ENCODE data around the gene SP6. TPM values are rescaled to one million over a fixed set of nuclear protein-coding genes. Genes with fewer than 3 reads are reported as not detected.

Gene SP6
- total RNA-seq, 1 experiment from 2014 or later: 10.8 TPM

DNA sequence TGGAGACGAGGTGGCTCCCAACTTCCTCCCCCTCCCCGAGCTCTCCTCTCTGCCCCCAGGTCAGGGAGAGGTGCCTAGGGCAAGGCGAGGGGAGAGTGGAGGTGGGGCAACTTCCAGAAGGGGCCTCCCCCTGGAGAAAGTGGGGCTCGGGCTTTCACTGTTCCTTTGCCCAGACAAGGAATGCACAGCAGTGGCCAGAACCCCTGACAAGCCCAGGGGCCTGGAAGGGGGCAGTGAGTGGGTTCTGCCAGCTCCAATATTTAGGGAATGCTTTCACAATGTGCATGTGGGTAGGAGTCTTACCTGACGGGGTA, 33.4 kb upstream of the SP6 start:
- no peaks in the 10 kb centered on the region for H3K9me3 ChIP-seq (ENCODE audit: control insufficient read depth in 1 of 2, insufficient read depth in 1 of 2, low read depth in 1 of 2, low read length in 2 of 2)
- TF ChIP-seq, protein P1, sequence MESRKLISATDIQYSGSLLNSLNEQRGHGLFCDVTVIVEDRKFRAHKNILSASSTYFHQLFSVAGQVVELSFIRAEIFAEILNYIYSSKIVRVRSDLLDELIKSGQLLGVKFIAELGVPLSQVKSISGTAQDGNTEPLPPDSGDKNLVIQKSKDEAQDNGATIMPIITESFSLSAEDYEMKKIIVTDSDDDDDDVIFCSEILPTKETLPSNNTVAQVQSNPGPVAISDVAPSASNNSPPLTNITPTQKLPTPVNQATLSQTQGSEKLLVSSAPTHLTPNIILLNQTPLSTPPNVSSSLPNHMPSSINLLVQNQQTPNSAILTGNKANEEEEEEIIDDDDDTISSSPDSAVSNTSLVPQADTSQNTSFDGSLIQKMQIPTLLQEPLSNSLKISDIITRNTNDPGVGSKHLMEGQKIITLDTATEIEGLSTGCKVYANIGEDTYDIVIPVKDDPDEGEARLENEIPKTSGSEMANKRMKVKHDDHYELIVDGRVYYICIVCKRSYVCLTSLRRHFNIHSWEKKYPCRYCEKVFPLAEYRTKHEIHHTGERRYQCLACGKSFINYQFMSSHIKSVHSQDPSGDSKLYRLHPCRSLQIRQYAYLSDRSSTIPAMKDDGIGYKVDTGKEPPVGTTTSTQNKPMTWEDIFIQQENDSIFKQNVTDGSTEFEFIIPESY (IDR thresholded peaks at IDR 0.05; ENCODE audit: extremely low read depth, insufficient replicate concordance, low read length): no peak
- no peak for TF ChIP-seq EGR1 (IDR thresholded peaks at IDR 0.05; ENCODE audit: low read depth)
- no peak for TF ChIP-seq FOSL1 (IDR thresholded peaks at IDR 0.05; ENCODE audit: low read depth)
- TF ChIP-seq CBX3 (IDR thresholded peaks at IDR 0.05; ENCODE audit: low read depth): no peak
- TF ChIP-seq POLR2AphosphoS5 (IDR thresholded peaks at IDR 0.05; ENCODE audit: low read depth, low read length): no peak
- no peak for TF ChIP-seq RAD21 (IDR thresholded peaks at IDR 0.05; ENCODE audit: low read depth)
- no peak for TF ChIP-seq EZH2 (IDR thresholded peaks at IDR 0.05)
- no peak for TF ChIP-seq SIN3A (IDR thresholded peaks at IDR 0.05; ENCODE audit: low read depth)
- no peak for TF ChIP-seq SRF (IDR thresholded peaks at IDR 0.05; ENCODE audit: low read depth)
- no peak for TF ChIP-seq JUND (IDR thresholded peaks at IDR 0.05)
- TF ChIP-seq SP1 (IDR thresholded peaks at IDR 0.05; ENCODE audit: low read depth): no peak
- no peak for TF ChIP-seq ZNF274 (IDR thresholded peaks at IDR 0.05; ENCODE audit: low read depth, low read length)
- no peak for TF ChIP-seq ZFX (IDR thresholded peaks at IDR 0.05)
- intact Hi-C loops (cut with micrococcal nuclease): no loop called here
- ATAC-seq: no peak
- no peaks in the 10 kb centered on the region for H4K20me1 ChIP-seq (ENCODE audit: insufficient read depth)
- POLR2A ChIA-PET: interaction anchor here (1.3 to 3.6 kb wide), 3 partner anchors 11 to 43 kb away, joined by 3 to 19 read pairs (median 4); partner anchors contain the start of genes SCRN2, SP2 and SP6
- H3K4me2 ChIP-seq (ENCODE audit: low read length): no peak overlapping the region
- no peaks in the 10 kb centered on the region for H3K36me3 ChIP-seq (ENCODE audit: control insufficient read depth in 1 of 2, insufficient read depth in 2 of 2, low read length in 2 of 2)
- RAD21 ChIA-PET (ENCODE audit: low non-redundant PET in 1 of 2, low total read pairs in 2 of 2, uncharacterized antibody in 2 of 2, unreplicated experiment in 2 of 2): interaction anchor here in 1 of 2 experiments (1.2 kb wide), 1 partner anchor 44 kb away, joined by 3 read pairs; the partner anchor contains the start of gene SCRN2
- H3K27me3 ChIP-seq (ENCODE audit: insufficient read depth, low read length): no peaks in the 10 kb centered on the region
- H3K9ac ChIP-seq (ENCODE audit: low read length): no peak overlapping the region
- no TSS peak for BruUV-seq (replicated peaks)
- H3K9me2 ChIP-seq (ENCODE audit: insufficient read depth): no peaks in the 10 kb centered on the region
- H3K79me2 ChIP-seq (ENCODE audit: insufficient read depth, low read length): no peaks in the 10 kb centered on the region
- no peak overlapping the region for H3K4me3 ChIP-seq (replicated peaks in 1 of 2; ENCODE audit: low read depth in 1 of 2, low read length in 2 of 2)
- peaks cover 0 to 27% of the 10 kb centered on the region in 2 experiments; a peak in 2 of 4 replicates for H3K4me1 ChIP-seq (ENCODE audit: control insufficient read depth in 1 of 2, insufficient read depth in 2 of 2, low read length in 2 of 2)
- H3K27ac ChIP-seq (ENCODE audit: low read depth, low read length): no peak overlapping the region
- no peak overlapping the region for H2AFZ ChIP-seq (ENCODE audit: low read depth, low read length, poor library complexity, severe bottlenecking)
- DNase-seq (ENCODE audit: low read depth, low spot score): no peak
- CTCF ChIA-PET: interaction anchor here (3.3 to 3.5 kb wide), 2 partner anchors 41 to 43 kb away, joined by 26 read pairs; partner anchors contain the start of gene SCRN2

Measured in HCT116 (cell line).